Spleen (tissue), 11 donors: Measurements from ENCODE around the gene AVPR1B. TPM values are rescaled to one million over a fixed set of nuclear protein-coding genes. Genes with fewer than 3 reads are reported as not detected.

ENCODE experiments used
- DNase-seq: peaks from one replicate; pipeline ENCODE4 v3.0.0-alpha.2; 2020
- H3K27ac ChIP-seq, 8 donors: fragments of 200-600 bp; sonication (generic) in 7 of 8; 1 replicate in 4 of 8; 2 replicates in 4 of 8; pipeline versions ENCODE4 v1.5.0 to v1.8.0; 2016 to 2021; ENCODE audit warnings: inconsistent platforms in 4 of 8, mild to moderate bottlenecking in 4 of 8, moderate library complexity in 1 of 8
- H3K27me3 ChIP-seq, 7 donors: fragments of 200-600 bp; sonication (generic) in 6 of 7; replicated peaks in 1 of 7; 1 replicate in 4 of 7; 2 replicates in 3 of 7; pipeline versions ENCODE4 v1.5.0 to v1.8.0; 2016 to 2021; ENCODE audit warnings: inconsistent platforms in 3 of 7, mild to moderate bottlenecking in 1 of 7
- H3K36me3 ChIP-seq, 6 donors: fragments of 200-600 bp; sonication (generic) in 5 of 6; 1 replicate in 4 of 6; 2 replicates in 2 of 6; pipeline versions ENCODE4 v1.5.0 to v1.8.0; 2016 to 2021; ENCODE audit warnings: inconsistent platforms in 2 of 6
- H3K4me1 ChIP-seq, 6 donors: fragments of 200-600 bp; sonication (generic) in 5 of 6; 1 replicate in 3 of 6; 2 replicates in 3 of 6; pipeline versions ENCODE4 v1.5.0 to v1.8.0; 2016 to 2021; ENCODE audit warnings: inconsistent platforms in 3 of 6
- H3K4me3 ChIP-seq, 8 donors: fragments of 200-600 bp; sonication (generic) in 7 of 8; 1 replicate in 4 of 8; 2 replicates in 4 of 8; pipeline versions ENCODE4 v1.5.0 to v1.8.0; 2016 to 2021; ENCODE audit warnings: inconsistent platforms in 4 of 8, mild to moderate bottlenecking in 4 of 8, moderate library complexity in 2 of 8
- H3K9me3 ChIP-seq, 8 donors: fragments of 200-600 bp; sonication (generic) in 7 of 8; 1 replicate in 4 of 8; 2 replicates in 4 of 8; pipeline versions ENCODE4 v1.5.0 to v1.8.0; 2016 to 2021; ENCODE audit warnings: inconsistent platforms in 4 of 8
- POLR2A ChIP-seq, 3 donors: fragments of 450-650 bp; IDR thresholded peaks; one replicate each; pipeline ENCODE4 v1.5.1; 2017; ENCODE audit warnings: antibody characterized with exemption in 3 of 3, mild to moderate bottlenecking in 1 of 3
- POLR2AphosphoS5 ChIP-seq, 3 donors: sonication (generic); formaldehyde crosslinking; IDR thresholded peaks; one replicate each; pipeline ENCODE4 v1.5.1; 2017; ENCODE audit warnings: antibody characterized with exemption in 3 of 3
- WGBS, 5 donors: extraction: QIAGEN DNeasy Blood & Tissue Kit in 3 of 5; methylation state at CpG; one replicate each; pipeline versions ENCODE4 v1.1.5 to v1.1.7; 2013 to 2018; 5-methylcytosine and 5-hydroxymethylcytosine counted together
- intact Hi-C: fragments of 100-400 bp; cut with DNase I; formaldehyde crosslinking; loops from one replicate; pipeline ENCODE4 v1.15.0; 2023; ENCODE audit warnings: low total_unique reads
- polyA plus RNA-seq, 3 donors: library from polyadenylated mRNA; stranded (reverse); fragments of 200-250 nt; gene quantifications; one replicate each; pipeline ENCODE4 v1.2.1, GENCODE V29; 2013
- total RNA-seq, 7 donors: library from RNA; depleted of rRNA in 3 of 7; stranded (reverse); fragments of >200 nt in 3 of 7; fragmentation: NEBNext Ultra II Directional in 4 of 7; extraction: Animal tissue kit (Norgen Biotek cat#: 25700) in 4 of 7; gene quantifications; one replicate each; pipeline versions ENCODE4 v1.1.0 to v1.2.1, GENCODE V29; 2016 to 2021
- TF ChIP-seq, protein P1 (sequence below), 11 experiments: fragments of 200-600 bp in 7 of 11; fragments of 450-650 bp in 4 of 11; sonication (generic) in 4 of 11; IDR thresholded peaks in 8 of 11; conservative IDR thresholded peaks in 3 of 11; 1 replicate in 7 of 11; 2 replicates in 4 of 11; pipeline versions ENCODE4 v1.4.0 to v1.8.0; 2016 to 2021; ENCODE audit warnings: antibody characterized with exemption in 11 of 11, inconsistent platforms in 4 of 11, mild to moderate bottlenecking in 1 of 11
- donor health status: healthy with polysubstance abuse.
- donor health status: DM: no; HTN: no; CAD: no; lungs with moderate emphysema.
- donor health status: DM: no; HTN: no; CAD: no.
- donor health status: Bipolar disorder and iron deficiency.
- donor health status: healthy.
- donor health status: DM: no; HTN: no; CAD: no.
- donor health status: DM: yes; HTN: yes; CAD: no.

AVPR1B gene
- total and polyA plus RNA-seq, 10 donors, result not detected

GRCh38 chr1:206087091-206087490 is 30.1 kb downstream of the AVPR1B start:
- Histone ChIP-seq H3K36me3 (no peaks in the 10 kb centered on the region), H3K9me3 (no peaks in the 10 kb centered on the region), H3K27me3 (no peaks in the 10 kb centered on the region), H3K4me1 (peaks cover 0 to 9% (median 0%) of the 10 kb centered on the region in 6 donors), H3K27ac (no peak overlapping the region), H3K4me3 (no peak overlapping the region)
- no peak for TF ChIP-seq POLR2A (IDR thresholded peaks at IDR 0.05)
- no peak for TF ChIP-seq POLR2AphosphoS5 (IDR thresholded peaks at IDR 0.05)
- TF ChIP-seq, protein P1, sequence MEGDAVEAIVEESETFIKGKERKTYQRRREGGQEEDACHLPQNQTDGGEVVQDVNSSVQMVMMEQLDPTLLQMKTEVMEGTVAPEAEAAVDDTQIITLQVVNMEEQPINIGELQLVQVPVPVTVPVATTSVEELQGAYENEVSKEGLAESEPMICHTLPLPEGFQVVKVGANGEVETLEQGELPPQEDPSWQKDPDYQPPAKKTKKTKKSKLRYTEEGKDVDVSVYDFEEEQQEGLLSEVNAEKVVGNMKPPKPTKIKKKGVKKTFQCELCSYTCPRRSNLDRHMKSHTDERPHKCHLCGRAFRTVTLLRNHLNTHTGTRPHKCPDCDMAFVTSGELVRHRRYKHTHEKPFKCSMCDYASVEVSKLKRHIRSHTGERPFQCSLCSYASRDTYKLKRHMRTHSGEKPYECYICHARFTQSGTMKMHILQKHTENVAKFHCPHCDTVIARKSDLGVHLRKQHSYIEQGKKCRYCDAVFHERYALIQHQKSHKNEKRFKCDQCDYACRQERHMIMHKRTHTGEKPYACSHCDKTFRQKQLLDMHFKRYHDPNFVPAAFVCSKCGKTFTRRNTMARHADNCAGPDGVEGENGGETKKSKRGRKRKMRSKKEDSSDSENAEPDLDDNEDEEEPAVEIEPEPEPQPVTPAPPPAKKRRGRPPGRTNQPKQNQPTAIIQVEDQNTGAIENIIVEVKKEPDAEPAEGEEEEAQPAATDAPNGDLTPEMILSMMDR (IDR thresholded peaks at IDR 0.05 in 8 of 11, conservative IDR thresholded peaks at IDR 0.05 in 3 of 11), result no peak
- 88 to 99% (median 94%) methylated on average over 3 of the region's 3 CpGs for WGBS, 5 donors
- no peak for DNase-seq
- intact Hi-C loops, result no loop called here

DNA sequence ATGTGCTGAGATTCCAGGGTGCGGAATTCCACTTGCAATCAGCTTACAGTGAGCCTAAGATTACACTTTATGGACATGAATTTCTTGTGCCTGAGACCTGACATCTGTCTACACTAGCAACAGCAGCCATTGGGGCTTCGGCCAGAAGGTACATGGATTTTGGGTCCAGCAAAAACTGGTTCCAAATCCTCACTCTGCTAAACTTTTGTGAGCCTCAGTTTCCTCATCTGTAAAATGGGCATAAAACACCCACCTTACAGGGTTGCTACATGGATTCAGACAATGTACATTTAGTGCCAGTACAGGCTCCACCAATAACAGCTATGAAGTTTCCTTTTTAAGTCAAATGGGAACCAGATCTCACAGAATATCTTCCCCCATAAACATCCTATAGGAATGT is 33.4 kb downstream of the AVPR1B start:
- no peak for DNase-seq
- intact Hi-C loops, result no loop called here
- no peaks in the 10 kb centered on the region for H3K27me3 ChIP-seq
- H3K9me3 ChIP-seq, result no peaks in the 10 kb centered on the region
- peaks cover 0 to 23% (median 0%) of the 10 kb centered on the region in 6 donors for H3K4me1 ChIP-seq
- H3K27ac ChIP-seq, result no peak overlapping the region
- WGBS, 5 donors, result 90 to 100% (median 97%) methylated on average over 2 of the region's 2 CpGs
- H3K4me3 ChIP-seq, result no peak overlapping the region
- H3K36me3 ChIP-seq, result no peaks in the 10 kb centered on the region
- TF ChIP-seq POLR2A (IDR thresholded peaks at IDR 0.05) (no peak), POLR2AphosphoS5 (IDR thresholded peaks at IDR 0.05) (no peak)
- TF ChIP-seq, protein P1 (IDR thresholded peaks at IDR 0.05 in 8 of 11, conservative IDR thresholded peaks at IDR 0.05 in 3 of 11), result no peak

GRCh38 chr1:206082831-206083695 is 34.1 kb downstream of the AVPR1B start:
- no peak for DNase-seq
- TF ChIP-seq, protein P1 (IDR thresholded peaks at IDR 0.05 in 8 of 11, conservative IDR thresholded peaks at IDR 0.05 in 3 of 11), result no peak
- TF ChIP-seq POLR2A (IDR thresholded peaks at IDR 0.05), result no peak
- no peak for TF ChIP-seq POLR2AphosphoS5 (IDR thresholded peaks at IDR 0.05)
- Histone ChIP-seq H3K27ac (no peak overlapping the region), H3K27me3 (no peaks in the 10 kb centered on the region), H3K9me3 (no peaks in the 10 kb centered on the region), H3K4me1 (peaks cover 0 to 23% (median 0%) of the 10 kb centered on the region in 6 donors), H3K36me3 (no peaks in the 10 kb centered on the region), H3K4me3 (no peak overlapping the region)
- intact Hi-C loops, result no loop called here
- WGBS, 5 donors, result 36 to 70% (median 51%) methylated on average over 8 of the region's 8 CpGs

- intact Hi-C loops, result no loop called here
- no peaks in the 10 kb centered on the region for H3K27me3 ChIP-seq
- no peak overlapping the region for H3K27ac ChIP-seq
- no peak overlapping the region for H3K4me3 ChIP-seq
- no peak for DNase-seq
- WGBS, 5 donors, result 71 to 90% (median 84%) methylated on average over 5 of the region's 5 CpGs
- peaks cover 0 to 23% (median 0%) of the 10 kb centered on the region in 6 donors for H3K4me1 ChIP-seq
- H3K36me3 ChIP-seq, result no peaks in the 10 kb centered on the region
- TF ChIP-seq, protein P1 (IDR thresholded peaks at IDR 0.05 in 8 of 11, conservative IDR thresholded peaks at IDR 0.05 in 3 of 11), result no peak
- TF ChIP-seq POLR2A (IDR thresholded peaks at IDR 0.05) (no peak), POLR2AphosphoS5 (IDR thresholded peaks at IDR 0.05) (no peak)
- no peaks in the 10 kb centered on the region for H3K9me3 ChIP-seq
These were observed 35.3 kb downstream of the AVPR1B start for GRCh38 chr1:206081856-206082255.
